Smooth muscle cell (in vitro differentiated cells): Measurements from ENCODE around the gene RABGAP1L. TPM values are rescaled to one million over a fixed set of nuclear protein-coding genes. Genes with fewer than 3 reads are reported as not detected.

Experiments
- DNase-seq: peaks from one replicate; lab custom pipeline; 2025; ENCODE audit not compliant: unreplicated experiment; lab: John Stamatoyannopoulos, UW
- H2AFZ ChIP-seq: fragments of 200-600 bp; sonication (generic); 2 replicates; pipeline ENCODE4 v1.6.0; 2016; ENCODE audit warnings: antibody characterized with exemption, low read depth, mild to moderate bottlenecking
- H3F3A ChIP-seq: fragments of 200-600 bp; sonication (generic); 2 replicates; pipeline ENCODE4 v1.6.0; 2017; ENCODE audit warnings: antibody characterized with exemption, low read depth
- H3K27ac ChIP-seq: fragments of 200-600 bp; sonication (generic); 2 replicates; pipeline ENCODE4 v1.5.1; 2016; ENCODE audit warnings: low read depth, mild to moderate bottlenecking
- H3K27me3 ChIP-seq: fragments of 200-600 bp; sonication (generic); 2 replicates; pipeline ENCODE4 v1.6.1; 2016; ENCODE audit warnings: low read depth, mild to moderate bottlenecking
- H3K36me3 ChIP-seq: fragments of 200-600 bp; sonication (generic); 2 replicates; pipeline ENCODE4 v1.5.1; 2016; ENCODE audit warnings: low read depth
- H3K4me1 ChIP-seq: fragments of 200-600 bp; sonication (generic); 2 replicates; pipeline ENCODE4 v1.5.1; 2016; ENCODE audit warnings: low read depth
- H3K4me2 ChIP-seq: fragments of 200-600 bp; sonication (generic); 2 replicates; pipeline ENCODE4 v1.6.0; 2016; ENCODE audit warnings: mild to moderate bottlenecking
- H3K4me3 ChIP-seq: fragments of 200-600 bp; sonication (generic); 2 replicates; pipeline ENCODE4 v1.5.1; 2016; ENCODE audit warnings: mild to moderate bottlenecking
- H3K79me2 ChIP-seq: fragments of 200-600 bp; sonication (generic); 2 replicates; pipeline ENCODE4 v1.6.0; 2016; ENCODE audit warnings: low read depth, mild to moderate bottlenecking
- H3K9ac ChIP-seq: fragments of 200-600 bp; sonication (generic); 2 replicates; pipeline ENCODE4 v1.6.0; 2016; ENCODE audit warnings: low read depth
- H3K9me3 ChIP-seq: fragments of 200-600 bp; sonication (generic); replicated peaks from 2 replicates; pipeline ENCODE4 v1.5.1; 2016; ENCODE audit warnings: low read depth
- H4K20me1 ChIP-seq: fragments of 200-600 bp; sonication (generic); 2 replicates; pipeline ENCODE4 v1.6.0; 2016; ENCODE audit warnings: low read depth
- WGBS: methylation state at CpG from one replicate; pipeline ENCODE4 v1.1.7; 2016; ENCODE audit warnings: low lambda C conversion rate; 5-methylcytosine and 5-hydroxymethylcytosine counted together
- polyA plus RNA-seq: library from polyadenylated mRNA; unstranded; fragments of >200 nt; fragmentation: Nextera tagmentation; extraction: Ambion mirVana; gene quantifications from 2 replicates; pipeline ENCODE4 v1.2.1, GENCODE V29; 2016
- total RNA-seq: library from RNA; depleted of rRNA; stranded (reverse); fragments of >200 nt; gene quantifications from 2 replicates; pipeline ENCODE4 v1.2.3, GENCODE V29; 2014
- TF ChIP-seq, protein P1 (sequence below): fragments of 200-600 bp; sonication (generic); IDR thresholded peaks from 2 replicates; pipeline ENCODE4 v1.5.1; 2017; ENCODE audit warnings: borderline replicate concordance, mild to moderate bottlenecking, antibody characterized with exemption; ENCODE audit not compliant: insufficient read depth, poor library complexity, severe bottlenecking

RABGAP1L gene
- total and polyA plus RNA-seq, 2 experiments from 2014 or later, result 4.8 to 24.7 TPM

GRCh38 chr1:174949645-174950044, 790.3 kb downstream of the RABGAP1L start:
- Histone ChIP-seq H3K9ac (no peak overlapping the region), H2AFZ (no peak overlapping the region), H3K36me3 (no peaks in the 10 kb centered on the region), H3K4me2 (no peak overlapping the region), H3K79me2 (no peaks in the 10 kb centered on the region), H3F3A (no peaks in the 10 kb centered on the region), H3K9me3 (no peaks in the 10 kb centered on the region), H3K27me3 (no peaks in the 10 kb centered on the region), H4K20me1 (no peaks in the 10 kb centered on the region), H3K27ac (no peak overlapping the region), H3K4me3 (no peak overlapping the region), H3K4me1 (peaks cover 18% of the 10 kb centered on the region)
- TF ChIP-seq, protein P1, sequence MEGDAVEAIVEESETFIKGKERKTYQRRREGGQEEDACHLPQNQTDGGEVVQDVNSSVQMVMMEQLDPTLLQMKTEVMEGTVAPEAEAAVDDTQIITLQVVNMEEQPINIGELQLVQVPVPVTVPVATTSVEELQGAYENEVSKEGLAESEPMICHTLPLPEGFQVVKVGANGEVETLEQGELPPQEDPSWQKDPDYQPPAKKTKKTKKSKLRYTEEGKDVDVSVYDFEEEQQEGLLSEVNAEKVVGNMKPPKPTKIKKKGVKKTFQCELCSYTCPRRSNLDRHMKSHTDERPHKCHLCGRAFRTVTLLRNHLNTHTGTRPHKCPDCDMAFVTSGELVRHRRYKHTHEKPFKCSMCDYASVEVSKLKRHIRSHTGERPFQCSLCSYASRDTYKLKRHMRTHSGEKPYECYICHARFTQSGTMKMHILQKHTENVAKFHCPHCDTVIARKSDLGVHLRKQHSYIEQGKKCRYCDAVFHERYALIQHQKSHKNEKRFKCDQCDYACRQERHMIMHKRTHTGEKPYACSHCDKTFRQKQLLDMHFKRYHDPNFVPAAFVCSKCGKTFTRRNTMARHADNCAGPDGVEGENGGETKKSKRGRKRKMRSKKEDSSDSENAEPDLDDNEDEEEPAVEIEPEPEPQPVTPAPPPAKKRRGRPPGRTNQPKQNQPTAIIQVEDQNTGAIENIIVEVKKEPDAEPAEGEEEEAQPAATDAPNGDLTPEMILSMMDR, result no peak
- DNase-seq, result no peak

DNA sequence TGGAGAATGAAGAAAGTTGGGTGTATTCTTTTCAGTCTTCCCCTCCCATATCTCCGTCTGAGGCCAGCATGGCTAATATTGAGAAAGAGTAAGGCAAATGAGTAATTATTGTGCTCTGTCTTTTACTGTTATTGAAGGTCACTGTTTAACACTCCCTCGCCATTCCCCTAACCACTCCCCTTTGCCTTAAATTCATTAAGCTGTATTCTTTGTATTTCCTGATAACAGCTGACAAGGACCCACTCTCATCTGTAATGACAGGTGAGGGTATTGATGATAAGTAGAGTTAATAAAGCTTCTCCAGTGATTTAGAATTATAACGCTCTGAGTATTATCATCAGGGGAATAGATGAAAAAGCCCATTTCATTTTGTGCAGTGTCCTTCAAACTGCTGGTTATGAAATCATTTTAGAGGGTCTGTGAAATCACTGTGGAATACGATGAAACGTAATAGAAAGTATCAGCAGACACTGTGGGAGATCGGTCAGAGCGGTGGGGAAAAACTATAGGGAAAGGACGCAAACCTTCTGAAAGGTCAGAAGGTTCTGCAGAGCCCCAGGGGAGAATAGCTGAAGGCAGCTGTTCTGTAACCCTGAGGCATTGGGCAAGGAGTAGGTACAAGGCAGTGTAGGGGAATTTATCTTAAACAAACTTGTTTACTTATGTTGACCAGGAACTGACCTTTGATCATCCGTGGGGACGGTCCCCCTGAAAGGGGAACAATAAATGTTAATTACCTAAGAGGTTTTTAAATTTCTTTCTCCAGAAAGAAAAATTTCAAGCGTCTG, 794.2 kb downstream of the RABGAP1L start:
- Histone ChIP-seq H3K27me3 (no peaks in the 10 kb centered on the region), H3K9me3 (no peaks in the 10 kb centered on the region), H3F3A (no peaks in the 10 kb centered on the region), H3K79me2 (no peaks in the 10 kb centered on the region), H3K36me3 (no peaks in the 10 kb centered on the region), H3K27ac (no peak overlapping the region), H2AFZ (no peak overlapping the region), H3K9ac (no peak overlapping the region), H3K4me3 (peak overlapping the region; percentile 23), H3K4me1 (peaks cover 19% of the 10 kb centered on the region), H3K4me2 (no peak overlapping the region), H4K20me1 (no peaks in the 10 kb centered on the region)
- DNase-seq, result no peak
- 79% methylated on average over 11 of the region's 11 CpGs for WGBS
- TF ChIP-seq, protein P1, result no peak

GRCh38 chr1:174954073-174954460, 794.7 kb downstream of the RABGAP1L start:
- H3K4me3 ChIP-seq, result no peak overlapping the region
- TF ChIP-seq, protein P1, result no peak
- no peaks in the 10 kb centered on the region for H3K79me2 ChIP-seq
- H3K4me2 ChIP-seq, result no peak overlapping the region
- H2AFZ ChIP-seq, result no peak overlapping the region
- no peaks in the 10 kb centered on the region for H4K20me1 ChIP-seq
- peaks cover 19% of the 10 kb centered on the region for H3K4me1 ChIP-seq
- no peaks in the 10 kb centered on the region for H3K36me3 ChIP-seq
- DNase-seq, result no peak
- no peaks in the 10 kb centered on the region for H3K27me3 ChIP-seq
- no peaks in the 10 kb centered on the region for H3K9me3 ChIP-seq
- no peak overlapping the region for H3K27ac ChIP-seq
- H3K9ac ChIP-seq, result no peak overlapping the region
- H3F3A ChIP-seq, result no peaks in the 10 kb centered on the region
